HS-5 (cell line): ENCODE measurements around the gene CMBL.
A peak's percentile ranks its signal among the peaks of the same experiment; 100 is the strongest.

ENCODE experiments used
- DNase-seq: peaks from one replicate; pipeline ENCODE4 v3.0.0-alpha.2; 2012; ENCODE audit warnings: low read depth

The CMBL gene

GRCh38 chr5:10310066-10310779 is 2.5 kb upstream of the CMBL start:
- peak; percentile 22 for DNase-seq

- DNase-seq, result no peak
These were observed 1.1 kb upstream of the CMBL start for GRCh38 chr5:10308844-10309243.

GRCh38 chr5:10306806-10307205 is 896 bp downstream of the CMBL start:
- DNase-seq, result no peak

- DNase-seq, result no peak
These were observed 1.6 kb downstream of the CMBL start for GRCh38 chr5:10306114-10306513.

- DNase-seq, result no peak
These were observed 2.8 kb downstream of the CMBL start for GRCh38 chr5:10304932-10305331.

- no peak for DNase-seq
These were observed 4.0 kb downstream of the CMBL start for GRCh38 chr5:10303699-10304170.

- DNase-seq, result no peak
These were observed 4.5 kb downstream of the CMBL start for GRCh38 chr5:10303201-10303600.

GRCh38 chr5:10301842-10302610 is 5.7 kb downstream of the CMBL start:
- no peak for DNase-seq

- DNase-seq, result no peak
These were observed 6.4 kb downstream of the CMBL start for GRCh38 chr5:10301266-10301665.

- no peak for DNase-seq
These were observed 7.5 kb downstream of the CMBL start for GRCh38 chr5:10300246-10300645.

- no peak for DNase-seq
These were observed 10.0 kb downstream of the CMBL start for GRCh38 chr5:10297646-10298204.

- no peak for DNase-seq
These were observed 11.9 kb downstream of the CMBL start for GRCh38 chr5:10295619-10296326.

- no peak for DNase-seq
These were observed 13.6 kb downstream of the CMBL start for GRCh38 chr5:10293907-10294662.

- DNase-seq, result no peak
These were observed 15.9 kb downstream of the CMBL start for GRCh38 chr5:10291692-10292339.

GRCh38 chr5:10290438-10290837 is 17.3 kb downstream of the CMBL start:
- no peak for DNase-seq

- no peak for DNase-seq
These were observed 17.7 kb downstream of the CMBL start for GRCh38 chr5:10289991-10290390.

- no peak for DNase-seq
These were observed 18.3 kb downstream of the CMBL start for GRCh38 chr5:10289353-10289752.

- no peak for DNase-seq
These were observed 19.0 kb downstream of the CMBL start for GRCh38 chr5:10288592-10289219.

- DNase-seq, result no peak
These were observed 20.9 kb downstream of the CMBL start for GRCh38 chr5:10286862-10287227.

GRCh38 chr5:10286162-10286861 is 21.4 kb downstream of the CMBL start:
- no peak for DNase-seq
